ENCODE results near the gene SMAD6. TPM values are rescaled to one million over a fixed set of nuclear protein-coding genes. Genes with fewer than 3 reads are reported as not detected.

SMAD6 gene
- total RNA-seq, 1 donor from 2014 or later, result 2.7 TPM

DNA sequence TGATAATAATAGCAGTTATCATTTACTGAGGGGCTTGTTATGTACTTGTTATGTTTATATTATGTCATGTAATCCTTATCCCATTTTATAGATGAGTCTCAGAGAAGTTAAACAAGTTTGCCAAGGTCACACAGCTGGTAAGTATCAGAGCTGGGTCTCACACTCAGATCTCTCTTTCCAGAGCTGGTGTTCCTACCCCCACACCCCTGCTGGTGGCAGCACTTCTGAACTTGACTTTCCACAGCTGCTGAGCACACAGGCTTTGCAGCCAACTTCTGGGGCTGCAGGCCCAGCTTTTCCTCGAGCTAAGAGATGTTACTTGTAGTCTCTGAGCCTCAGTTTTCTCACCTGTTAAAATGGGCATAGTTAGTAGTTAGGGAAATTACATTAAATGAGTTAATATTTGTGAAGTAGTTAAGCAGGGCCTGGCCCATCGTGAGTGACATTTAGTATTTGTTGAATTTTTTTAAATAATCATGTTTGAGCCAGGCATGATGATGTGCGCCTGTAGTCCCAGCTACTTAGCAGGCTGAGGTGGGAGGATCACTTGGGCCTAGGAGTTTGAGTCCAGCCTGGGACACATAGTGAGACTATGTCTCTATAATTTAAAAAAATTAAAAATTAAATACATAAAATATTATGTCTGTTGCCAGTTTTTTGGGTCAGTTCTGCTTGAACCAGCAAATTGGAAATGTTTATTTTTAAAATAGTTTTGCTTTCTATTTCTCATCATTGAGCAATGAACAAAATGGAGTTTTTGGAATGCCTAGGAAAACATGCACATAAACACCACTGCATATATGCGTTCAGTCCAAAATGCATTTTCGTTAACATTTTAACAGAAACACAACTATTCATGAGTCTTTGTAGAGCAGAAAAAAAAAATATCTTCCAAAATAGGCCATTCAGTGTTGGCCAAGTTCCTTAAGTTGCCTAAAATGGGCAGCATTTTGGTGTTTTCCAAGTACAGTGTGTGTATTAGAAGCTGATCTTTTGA is 87.3 kb downstream of the SMAD6 start:
- Histone ChIP-seq H3K9me3 (ENCODE audit: insufficient read depth, low read depth, low read length) (no peaks in the 10 kb centered on the region), H3K4me3 (ENCODE audit: insufficient read depth, low read depth, low read length) (no peak overlapping the region), H3K36me3 (ENCODE audit: insufficient read depth, low read length) (no peaks in the 10 kb centered on the region), H4K20me1 (ENCODE audit: insufficient read depth, low read length) (no peaks in the 10 kb centered on the region), H3K4me2 (ENCODE audit: low read length) (no peak overlapping the region), H3K27ac (ENCODE audit: low read depth, low read length) (no peak overlapping the region), H3K4me1 (ENCODE audit: insufficient read depth, low read length) (peaks cover 20% of the 10 kb centered on the region), H3K9ac (ENCODE audit: low read length) (no peak overlapping the region), H3K79me2 (ENCODE audit: insufficient read depth, low read length) (no peaks in the 10 kb centered on the region), H2AFZ (ENCODE audit: low read depth, low read length) (no peak overlapping the region), H3K27me3 (ENCODE audit: insufficient read depth, low read length) (no peaks in the 10 kb centered on the region)
- TF ChIP-seq EZH2 (IDR thresholded peaks at IDR 0.05; ENCODE audit: insufficient read depth, low read length), result no peak
- TF ChIP-seq, protein P1, sequence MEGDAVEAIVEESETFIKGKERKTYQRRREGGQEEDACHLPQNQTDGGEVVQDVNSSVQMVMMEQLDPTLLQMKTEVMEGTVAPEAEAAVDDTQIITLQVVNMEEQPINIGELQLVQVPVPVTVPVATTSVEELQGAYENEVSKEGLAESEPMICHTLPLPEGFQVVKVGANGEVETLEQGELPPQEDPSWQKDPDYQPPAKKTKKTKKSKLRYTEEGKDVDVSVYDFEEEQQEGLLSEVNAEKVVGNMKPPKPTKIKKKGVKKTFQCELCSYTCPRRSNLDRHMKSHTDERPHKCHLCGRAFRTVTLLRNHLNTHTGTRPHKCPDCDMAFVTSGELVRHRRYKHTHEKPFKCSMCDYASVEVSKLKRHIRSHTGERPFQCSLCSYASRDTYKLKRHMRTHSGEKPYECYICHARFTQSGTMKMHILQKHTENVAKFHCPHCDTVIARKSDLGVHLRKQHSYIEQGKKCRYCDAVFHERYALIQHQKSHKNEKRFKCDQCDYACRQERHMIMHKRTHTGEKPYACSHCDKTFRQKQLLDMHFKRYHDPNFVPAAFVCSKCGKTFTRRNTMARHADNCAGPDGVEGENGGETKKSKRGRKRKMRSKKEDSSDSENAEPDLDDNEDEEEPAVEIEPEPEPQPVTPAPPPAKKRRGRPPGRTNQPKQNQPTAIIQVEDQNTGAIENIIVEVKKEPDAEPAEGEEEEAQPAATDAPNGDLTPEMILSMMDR (IDR thresholded peaks at IDR 0.05; ENCODE audit: insufficient read depth, low read depth, low read length), result peak; percentile 47
- H3K36me3 Mint-ChIP-seq (ENCODE audit: low read depth, unreplicated experiment), result no peaks in the 10 kb centered on the region
- H3K27me3 Mint-ChIP-seq (ENCODE audit: low read depth, unreplicated experiment), result peaks cover 5% of the 10 kb centered on the region
- no peak overlapping the region for H3K27ac Mint-ChIP-seq (ENCODE audit: unreplicated experiment)
- DNase-seq (ENCODE audit: low read depth) (peak; percentile 40), FAIRE-seq (no peak)
- H3K4me3 Mint-ChIP-seq (ENCODE audit: unreplicated experiment), result no peak overlapping the region
- H3K4me1 Mint-ChIP-seq (ENCODE audit: low read depth, unreplicated experiment), result peaks cover 16% of the 10 kb centered on the region
- H3K9me3 Mint-ChIP-seq (ENCODE audit: unreplicated experiment), result peaks cover 2% of the 10 kb centered on the region

DNA sequence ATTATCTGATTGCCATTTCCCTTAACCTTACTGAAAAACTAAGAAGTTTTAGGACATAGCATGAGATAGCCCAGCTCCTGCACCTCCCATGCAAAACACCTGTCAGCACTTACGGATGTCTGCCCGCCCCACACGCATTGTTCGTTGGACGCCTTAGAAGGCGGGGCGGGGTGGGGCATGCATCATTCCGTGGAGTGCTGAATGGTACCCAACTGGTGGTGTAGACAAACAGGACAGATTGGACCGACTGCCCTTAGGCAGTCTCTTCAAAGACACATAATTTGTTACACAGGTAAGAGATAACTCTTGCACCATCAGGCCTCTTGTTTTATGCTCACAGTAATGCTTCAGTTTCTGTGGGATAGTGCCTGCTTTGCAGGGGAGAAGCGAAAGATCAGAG is 93.8 kb downstream of the SMAD6 start:
- H3K9me3 ChIP-seq (ENCODE audit: insufficient read depth, low read depth, low read length), result no peaks in the 10 kb centered on the region
- FAIRE-seq (no peak), DNase-seq (ENCODE audit: low read depth) (no peak)
- Mint-ChIP-seq H3K36me3 (ENCODE audit: low read depth, unreplicated experiment) (no peaks in the 10 kb centered on the region), H3K9me3 (ENCODE audit: unreplicated experiment) (peaks cover 2% of the 10 kb centered on the region), H3K27me3 (ENCODE audit: low read depth, unreplicated experiment) (peaks cover 10% of the 10 kb centered on the region), H3K4me1 (ENCODE audit: low read depth, unreplicated experiment) (peaks cover 11% of the 10 kb centered on the region), H3K4me3 (ENCODE audit: unreplicated experiment) (no peak overlapping the region), H3K27ac (ENCODE audit: unreplicated experiment) (no peak overlapping the region)
- H3K4me1 ChIP-seq (ENCODE audit: insufficient read depth, low read length), result peaks cover 18% of the 10 kb centered on the region
- no peaks in the 10 kb centered on the region for H3K36me3 ChIP-seq (ENCODE audit: insufficient read depth, low read length)
- H3K27me3 ChIP-seq (ENCODE audit: insufficient read depth, low read length), result no peaks in the 10 kb centered on the region
- H3K79me2 ChIP-seq (ENCODE audit: insufficient read depth, low read length), result no peaks in the 10 kb centered on the region
- no peak overlapping the region for H3K9ac ChIP-seq (ENCODE audit: low read length)
- no peaks in the 10 kb centered on the region for H4K20me1 ChIP-seq (ENCODE audit: insufficient read depth, low read length)
- TF ChIP-seq EZH2 (IDR thresholded peaks at IDR 0.05; ENCODE audit: insufficient read depth, low read length), result no peak
- TF ChIP-seq, protein P1 (IDR thresholded peaks at IDR 0.05; ENCODE audit: insufficient read depth, low read depth, low read length), result no peak
- no peak overlapping the region for H2AFZ ChIP-seq (ENCODE audit: low read depth, low read length)
- no peak overlapping the region for H3K4me3 ChIP-seq (ENCODE audit: insufficient read depth, low read depth, low read length)
- H3K4me2 ChIP-seq (ENCODE audit: low read length), result no peak overlapping the region
- no peak overlapping the region for H3K27ac ChIP-seq (ENCODE audit: low read depth, low read length)

DNA sequence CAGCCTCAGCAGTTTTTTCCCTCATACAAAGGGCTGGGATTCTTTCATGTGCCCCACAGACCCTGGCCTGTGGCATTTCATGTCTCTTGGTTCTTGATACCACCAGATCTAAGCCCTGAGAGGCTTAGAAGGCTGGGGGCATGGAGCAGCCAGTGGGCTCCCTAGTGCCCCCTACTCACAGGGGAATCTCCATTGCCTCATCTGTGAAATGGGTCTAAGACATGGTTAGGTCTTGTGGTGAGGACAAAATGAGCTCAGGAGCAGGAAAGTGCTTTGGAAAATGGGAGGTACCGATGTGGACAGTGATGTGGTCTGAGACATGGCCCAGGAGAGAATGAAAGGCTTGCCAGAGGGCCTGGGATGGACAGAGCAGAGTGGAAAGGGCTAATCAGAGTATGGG is 94.3 kb downstream of the SMAD6 start:
- Mint-ChIP-seq H3K27ac (ENCODE audit: unreplicated experiment) (no peak overlapping the region), H3K4me1 (ENCODE audit: low read depth, unreplicated experiment) (peaks cover 13% of the 10 kb centered on the region), H3K9me3 (ENCODE audit: unreplicated experiment) (peaks cover 2% of the 10 kb centered on the region), H3K4me3 (ENCODE audit: unreplicated experiment) (no peak overlapping the region), H3K27me3 (ENCODE audit: low read depth, unreplicated experiment) (peaks cover 10% of the 10 kb centered on the region), H3K36me3 (ENCODE audit: low read depth, unreplicated experiment) (no peaks in the 10 kb centered on the region)
- TF ChIP-seq, protein P1 (IDR thresholded peaks at IDR 0.05; ENCODE audit: insufficient read depth, low read depth, low read length), result no peak
- no peak for TF ChIP-seq EZH2 (IDR thresholded peaks at IDR 0.05; ENCODE audit: insufficient read depth, low read length)
- Histone ChIP-seq H4K20me1 (ENCODE audit: insufficient read depth, low read length) (no peaks in the 10 kb centered on the region), H3K4me1 (ENCODE audit: insufficient read depth, low read length) (peaks cover 21% of the 10 kb centered on the region), H3K4me3 (ENCODE audit: insufficient read depth, low read depth, low read length) (no peak overlapping the region), H3K4me2 (ENCODE audit: low read length) (no peak overlapping the region), H3K27me3 (ENCODE audit: insufficient read depth, low read length) (no peaks in the 10 kb centered on the region), H2AFZ (ENCODE audit: low read depth, low read length) (no peak overlapping the region), H3K79me2 (ENCODE audit: insufficient read depth, low read length) (no peaks in the 10 kb centered on the region), H3K9me3 (ENCODE audit: insufficient read depth, low read depth, low read length) (no peaks in the 10 kb centered on the region), H3K27ac (ENCODE audit: low read depth, low read length) (no peak overlapping the region), H3K9ac (ENCODE audit: low read length) (no peak overlapping the region), H3K36me3 (ENCODE audit: insufficient read depth, low read length) (no peaks in the 10 kb centered on the region)
- no peak for DNase-seq (ENCODE audit: low read depth)
- no peak for FAIRE-seq

Measured in astrocyte (in vitro differentiated cells and primary cell).